GM15510 (cell line): Measurements from ENCODE around the gene NLN.

Source experiments
- POLR2A ChIP-seq: IDR thresholded peaks from 3 replicates; pipeline ENCODE4 v1.6.1; 2011; ENCODE audit warnings: borderline replicate concordance; ENCODE audit not compliant: insufficient read length; ENCODE audit errors: extremely low read depth

The NLN gene

GRCh38 chr5:65866837-65867521 lies 145.0 kb downstream of the NLN start:
- TF ChIP-seq POLR2A, result no peak

GRCh38 chr5:65867542-65868195 lies 145.7 kb downstream of the NLN start:
- no peak for TF ChIP-seq POLR2A

DNA sequence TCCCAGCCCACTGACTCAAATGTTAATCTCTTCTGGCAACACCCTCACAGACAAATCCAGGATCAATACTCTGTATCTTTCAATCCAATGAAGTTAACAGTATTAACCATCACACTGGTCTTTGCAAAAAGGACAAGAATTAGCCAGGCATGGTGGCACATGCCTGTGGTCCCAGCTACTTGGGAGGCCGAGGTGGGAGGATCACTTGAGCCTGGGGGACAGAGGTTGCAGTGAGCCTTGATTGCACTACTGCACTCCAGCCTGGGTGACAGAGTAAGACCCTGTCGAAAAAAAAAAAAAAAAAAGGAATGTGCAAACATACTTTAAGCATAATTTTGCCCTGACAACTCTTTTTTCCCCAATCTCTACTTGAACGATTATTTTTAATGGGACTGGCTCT lies 146.5 kb downstream of the NLN start:
- no peak for TF ChIP-seq POLR2A

DNA sequence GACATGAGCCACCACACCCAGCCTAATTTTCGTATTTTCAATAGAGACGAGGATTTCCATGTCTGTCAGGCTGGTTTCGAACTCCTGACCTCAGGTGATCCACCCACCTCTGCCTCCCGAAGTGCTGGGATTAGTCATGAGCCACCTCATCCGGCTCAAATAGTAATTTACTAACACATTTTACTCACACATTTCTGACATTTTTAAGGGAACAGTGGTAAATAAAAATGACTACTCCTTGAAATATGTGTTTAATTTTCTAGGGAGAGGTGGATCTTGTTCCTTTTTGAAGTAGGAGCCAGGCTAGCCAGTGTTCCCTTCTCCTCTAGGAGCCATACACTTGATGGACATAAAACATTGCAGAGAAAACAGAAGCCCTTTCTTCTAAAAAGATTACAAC lies 149.2 kb downstream of the NLN start:
- no peak for TF ChIP-seq POLR2A

GRCh38 chr5:65873181-65873750 lies 151.3 kb downstream of the NLN start:
- TF ChIP-seq POLR2A, result no peak

GRCh38 chr5:65874241-65874640 lies 152.2 kb downstream of the NLN start:
- no peak for TF ChIP-seq POLR2A

DNA sequence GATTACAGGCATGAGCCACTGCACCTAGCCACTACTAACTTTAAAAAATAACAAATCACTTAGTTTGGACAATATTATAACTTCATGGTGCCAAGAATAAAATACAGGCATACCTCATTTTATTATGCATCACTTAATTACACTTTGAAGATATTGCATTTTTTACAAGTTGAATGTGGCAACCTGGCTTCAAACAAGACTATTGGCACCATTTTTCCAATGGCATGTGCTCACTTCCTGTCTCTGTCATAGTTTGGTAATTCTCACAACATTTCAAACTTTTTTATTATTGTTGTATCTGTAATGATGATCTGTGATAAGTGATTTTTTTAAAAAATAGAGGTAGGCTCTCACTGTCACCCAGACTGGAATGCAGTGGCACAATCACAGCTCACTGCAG lies 154.5 kb downstream of the NLN start:
- no peak for TF ChIP-seq POLR2A

DNA sequence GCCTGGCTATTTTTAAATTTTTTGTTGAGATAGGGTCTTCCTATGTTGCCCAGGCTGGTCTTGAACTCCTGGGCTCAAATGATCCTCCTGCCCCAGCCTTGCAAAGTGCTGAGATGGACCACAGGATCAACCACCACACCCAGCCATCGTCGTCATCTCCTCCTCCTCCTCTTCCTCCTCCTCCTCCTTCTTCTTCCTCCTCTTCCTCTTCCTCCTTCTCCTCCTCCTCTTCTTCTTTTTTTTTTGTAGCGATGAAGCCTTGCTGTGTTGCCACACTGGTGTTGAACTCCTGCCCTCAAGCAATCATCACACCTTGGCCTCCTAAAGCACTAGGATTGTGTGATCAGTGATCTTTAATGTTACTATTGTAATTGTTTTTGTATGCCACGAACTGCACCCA lies 155.0 kb downstream of the NLN start:
- no peak for TF ChIP-seq POLR2A
